ENCODE results near the gene ECHS1.
"Not testable (repeated sequence)": the region's sequence is repeated elsewhere in the genome, so short reads cannot be mapped to it uniquely, and the experiment has no call there.

ECHS1 gene

GRCh38 chr10:133373174-133374090 lies at the start of gene ECHS1:
Gene ECHS1, minus strand, starts transcription at chr10:133373354. Its CDS starts 21 bp downstream, at chr10:133373333.
- DNase-seq, result peak; percentile 91

- DNase-seq, result no peak
These were observed 49.2 kb upstream of the ECHS1 start for GRCh38 chr10:133422223-133422806.

GRCh38 chr10:133421336-133422222 lies 48.4 kb upstream of the ECHS1 start:
- no peak for DNase-seq

GRCh38 chr10:133420579-133420978 lies 47.4 kb upstream of the ECHS1 start:
- DNase-seq, result no peak

- no peak for DNase-seq
These were observed 46.9 kb upstream of the ECHS1 start for GRCh38 chr10:133420028-133420427.

GRCh38 chr10:133419211-133419950 lies 46.2 kb upstream of the ECHS1 start:
- no peak for DNase-seq

GRCh38 chr10:133418289-133418993 lies 45.3 kb upstream of the ECHS1 start:
- no peak for DNase-seq

- no peak for DNase-seq
These were observed 42.6 kb upstream of the ECHS1 start for GRCh38 chr10:133415752-133416151.

- not testable (repeated sequence) for DNase-seq
These were observed 41.2 kb upstream of the ECHS1 start for GRCh38 chr10:133414401-133414800.

- no peak for DNase-seq
These were observed 39.2 kb upstream of the ECHS1 start for GRCh38 chr10:133412381-133412711.

- DNase-seq, result no peak
These were observed 38.6 kb upstream of the ECHS1 start for GRCh38 chr10:133411523-133412380.

GRCh38 chr10:133405844-133406527 lies 32.8 kb upstream of the ECHS1 start:
- DNase-seq, result no peak

- no peak for DNase-seq
These were observed 32.1 kb upstream of the ECHS1 start for GRCh38 chr10:133405272-133405671.

- DNase-seq, result no peak
These were observed 30.6 kb upstream of the ECHS1 start for GRCh38 chr10:133403784-133404183.

GRCh38 chr10:133403359-133403758 lies 30.2 kb upstream of the ECHS1 start:
- no peak for DNase-seq

GRCh38 chr10:133401981-133402725 lies 29.0 kb upstream of the ECHS1 start:
- DNase-seq, result no peak

- no peak for DNase-seq
These were observed 28.3 kb upstream of the ECHS1 start for GRCh38 chr10:133401500-133401899.

GRCh38 chr10:133400624-133401424 lies 27.7 kb upstream of the ECHS1 start:
- no peak for DNase-seq

GRCh38 chr10:133399123-133399601 lies 26.0 kb upstream of the ECHS1 start:
- no peak for DNase-seq
